ENCODE measurements around the gene MBNL2. TPM values are rescaled to one million over a fixed set of nuclear protein-coding genes. Genes with fewer than 3 reads are reported as not detected.

The MBNL2 gene
- total and polyA plus RNA-seq, 10 of the 15 experiments (the other 5 are each of a cell fraction or from before 2014, with no cell fraction given) = 1.6 to 9.7 (median 6.7) TPM

- Histone ChIP-seq H2AFZ (ENCODE audit: control insufficient read depth, low read depth, low read length) (no peak overlapping the region), H3K79me2 (ENCODE audit: control insufficient read depth, insufficient read depth, low read length) (no peaks in the 10 kb centered on the region), H3K9ac (ENCODE audit: control insufficient read depth, insufficient read depth, low read length) (no peak overlapping the region), H4K20me1 (ENCODE audit: control insufficient read depth, insufficient read depth) (no peaks in the 10 kb centered on the region), H3K27me3 (replicated peaks in 1 of 2; ENCODE audit: control insufficient read depth in 2 of 2, insufficient read depth in 2 of 2, low read length in 1 of 2) (no peaks in the 10 kb centered on the region), H3K4me1 (ENCODE audit: control insufficient read depth, insufficient read depth, low read length) (no peaks in the 10 kb centered on the region), H3K9me3 (replicated peaks; ENCODE audit: control insufficient read depth, insufficient read depth, low read length) (no peaks in the 10 kb centered on the region), H3K4me3 (no peak overlapping the region), H3K36me3 (ENCODE audit: control insufficient read depth in 2 of 2, insufficient read depth in 2 of 2, low read length in 1 of 2) (no peaks in the 10 kb centered on the region), H3K4me2 (ENCODE audit: control insufficient read depth, insufficient read depth) (no peak overlapping the region), H3K27ac (ENCODE audit: control insufficient read depth, insufficient read depth) (no peak overlapping the region)
- in situ Hi-C loops (cut with MboI) = no loop called here
- CTCF ChIA-PET = interaction anchor here (1.0 kb wide), 1 partner anchor 19 kb away, joined by 4 read pairs; no protein-coding TSS in a partner anchor
- POLR2A ChIA-PET = no interaction called here
- no TSS peak for BruUV-seq (replicated peaks)
- TF ChIP-seq YY1 (IDR thresholded peaks at IDR 0.05; ENCODE audit: low read depth, low read length) (no peak), ATF7 (IDR thresholded peaks at IDR 0.05; ENCODE audit: low read depth) (no peak), NR2C1 (IDR thresholded peaks at IDR 0.05) (no peak), MTA2 (IDR thresholded peaks at IDR 0.05; ENCODE audit: low read depth) (no peak), E4F1 (IDR thresholded peaks at IDR 0.05; ENCODE audit: borderline replicate concordance, partially characterized antibody) (no peak), HDAC6 (IDR thresholded peaks at IDR 0.05; ENCODE audit: unreplicated experiment) (no peak), IRF5 (IDR thresholded peaks at IDR 0.05; ENCODE audit: borderline replicate concordance) (no peak), RAD51 (IDR thresholded peaks at IDR 0.05) (no peak), PML (IDR thresholded peaks at IDR 0.05; ENCODE audit: low read length) (no peak), HSF1 (IDR thresholded peaks at IDR 0.05; ENCODE audit: low read depth, low read length) (no peak), CEBPB (IDR thresholded peaks at IDR 0.05; ENCODE audit: borderline replicate concordance in 1 of 2, low read depth in 2 of 2, low read length in 2 of 2) (no peak), KLF5 (IDR thresholded peaks at IDR 0.05; ENCODE audit: partially characterized antibody) (no peak), ATF3 (IDR thresholded peaks at IDR 0.05; ENCODE audit: borderline replicate concordance, extremely low read depth, low read depth, low read length) (no peak), PBX3 (IDR thresholded peaks at IDR 0.05; ENCODE audit: insufficient replicate concordance, low read depth, low read length) (no peak), EGR1 (IDR thresholded peaks at IDR 0.05; ENCODE audit: borderline replicate concordance in 1 of 2, low read depth in 2 of 2, low read length in 2 of 2) (no peak), TBL1XR1 (IDR thresholded peaks at IDR 0.05; ENCODE audit: low read depth, low read length) (no peak), DPF2 (IDR thresholded peaks at IDR 0.05) (no peak)
- DNase-seq (ENCODE audit: low read depth, low spot score) (no peak), FAIRE-seq (no peak), ATAC-seq (no peak)
- intact Hi-C loops (cut with micrococcal nuclease; ENCODE audit: unreplicated experiment) = no loop called here
- RAD21 ChIA-PET (ENCODE audit: unreplicated experiment) = no interaction called here
- SMC1A ChIA-PET (ENCODE audit: uncharacterized antibody, unreplicated experiment) = interaction anchor here (0.6 to 1.1 kb wide), 2 partner anchors 9 to 139 kb away, joined by 3 read pairs; no protein-coding TSS in a partner anchor
These were observed 103.6 kb downstream of the MBNL2 start for GRCh38 chr13:97325738-97326137.

Data from GM12878 (cell line).